GM21423 (cell line): ENCODE data around the gene ENG.
"Not testable (repeated sequence)": the region's sequence is repeated elsewhere in the genome, so short reads cannot be mapped to it uniquely, and the experiment has no call there.

ENCODE experiments used
- ATAC-seq: cut with Tn5 transposase; IDR thresholded peaks from one replicate; pipeline ENCODE4 v1.9.1; 2021; ENCODE audit warnings: mild to moderate bottlenecking, moderate library complexity; ENCODE audit not compliant: unreplicated experiment

Gene ENG

DNA sequence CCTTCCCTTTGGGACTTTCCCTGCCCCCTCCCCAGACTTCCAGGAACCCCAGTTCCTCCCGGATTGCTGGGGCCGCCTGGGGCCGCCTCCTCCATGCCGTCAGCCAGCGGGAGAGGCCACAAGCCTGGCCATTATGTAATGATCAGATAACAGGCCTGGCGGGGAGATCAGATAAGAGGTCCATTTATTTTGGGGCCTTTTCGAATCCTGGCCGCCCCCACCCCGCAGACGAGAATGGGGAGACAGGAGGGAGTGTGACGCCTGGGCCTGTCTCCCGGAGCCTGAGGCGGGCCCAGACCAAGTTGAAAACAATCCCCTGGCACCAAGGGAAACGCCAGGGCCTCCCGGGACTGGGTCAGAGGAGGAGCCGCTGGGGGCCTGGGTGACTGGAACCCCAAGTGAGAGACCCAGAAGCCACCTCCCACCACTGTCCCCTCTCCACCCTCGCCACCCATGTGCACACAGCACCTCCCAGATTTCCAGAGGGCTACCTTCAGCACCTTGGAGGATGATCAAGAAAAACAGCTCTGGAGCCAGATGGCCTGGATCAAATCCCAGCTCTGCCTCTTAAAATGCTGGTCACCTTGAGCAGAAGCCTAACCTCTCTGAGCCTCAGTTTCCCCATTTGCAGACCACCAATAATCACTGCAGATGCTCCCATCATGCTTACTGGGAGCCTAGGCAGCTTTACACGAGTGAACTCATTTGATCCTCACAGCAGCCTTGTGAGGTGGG, 7.8 kb downstream of the ENG start:
- ATAC-seq, result no peak

DNA sequence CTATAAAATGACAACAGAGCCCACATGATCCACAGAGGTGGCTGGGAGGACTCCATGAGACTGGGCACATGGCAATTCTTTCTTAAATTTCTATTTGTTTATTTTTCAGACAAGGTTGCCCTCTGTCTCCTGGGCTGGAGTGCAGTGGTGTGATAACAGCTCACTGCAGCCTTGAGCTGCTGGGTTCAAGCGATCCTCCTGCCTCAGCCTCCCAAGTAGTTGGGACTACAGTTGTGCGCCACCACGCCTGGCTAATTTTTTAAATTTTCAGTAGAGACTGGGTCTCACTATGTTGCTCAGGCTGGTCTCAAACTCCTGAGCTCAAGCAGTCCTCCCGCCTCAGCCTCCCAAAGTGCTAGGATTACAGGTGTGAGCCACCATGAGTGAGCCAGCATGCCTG, 8.8 kb downstream of the ENG start:
- ATAC-seq, result not testable (repeated sequence)

DNA sequence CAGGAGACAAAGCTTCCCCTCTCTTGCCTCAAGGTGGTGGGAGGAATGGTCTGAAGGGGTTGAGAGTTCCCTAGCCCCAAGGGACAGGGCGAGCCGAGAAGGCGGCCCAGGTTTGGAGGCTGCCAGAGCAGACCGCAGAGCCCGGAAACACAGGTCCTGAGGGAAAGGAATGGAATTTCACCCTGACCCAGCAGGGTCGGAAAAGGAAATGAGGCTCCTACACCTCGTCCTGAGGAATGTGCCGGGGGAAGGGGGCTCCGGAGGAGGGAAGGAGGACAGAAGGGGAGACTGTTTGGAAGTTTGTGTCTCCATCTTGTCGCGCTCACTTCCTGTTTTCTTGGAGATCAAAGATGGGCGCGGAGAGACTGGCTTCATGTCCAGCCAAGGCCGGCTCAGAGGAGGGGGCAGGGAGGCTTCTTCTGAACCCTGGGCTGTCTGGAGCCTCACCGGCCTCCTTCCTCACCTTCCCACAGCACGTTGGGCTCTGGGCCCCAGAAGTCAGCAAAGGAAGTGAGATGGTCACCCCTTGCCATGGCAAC, 9.6 kb downstream of the ENG start:
- ATAC-seq, result no peak

DNA sequence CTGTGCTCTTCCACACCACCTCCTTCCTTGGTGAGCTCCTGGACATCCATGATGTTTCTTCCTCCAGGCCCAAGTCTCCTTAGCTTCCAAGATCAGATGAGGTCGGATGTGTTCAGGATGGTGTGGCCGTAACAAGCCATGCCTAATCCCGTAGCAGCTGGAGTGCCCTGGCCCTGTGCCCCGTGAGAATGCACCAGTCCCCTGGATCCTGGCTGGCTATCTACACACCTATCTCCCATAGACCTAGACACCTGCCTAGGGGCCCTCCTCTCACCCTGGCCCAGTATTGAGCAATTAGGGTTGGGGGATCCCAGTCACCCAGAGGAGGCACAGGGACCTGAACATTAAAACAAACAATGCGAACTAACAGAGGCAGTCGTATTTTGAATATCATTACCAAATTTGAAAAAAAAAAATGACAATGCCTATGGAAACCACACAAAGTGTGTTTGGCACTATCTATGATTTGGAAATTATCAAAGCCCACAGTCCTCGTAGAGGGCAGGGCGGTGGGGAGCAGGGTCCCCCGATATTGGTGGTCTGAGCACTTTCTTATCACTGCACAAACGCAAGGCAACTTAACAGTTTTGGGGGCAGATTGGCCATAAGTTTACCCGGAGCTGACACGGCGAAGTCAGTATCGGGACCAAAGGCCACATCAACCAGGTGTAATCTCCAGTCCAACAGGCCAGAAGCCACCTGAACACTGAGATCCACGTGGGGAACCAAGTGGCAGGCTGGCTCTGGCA, 13.2 kb downstream of the ENG start:
- ATAC-seq, result no peak

DNA sequence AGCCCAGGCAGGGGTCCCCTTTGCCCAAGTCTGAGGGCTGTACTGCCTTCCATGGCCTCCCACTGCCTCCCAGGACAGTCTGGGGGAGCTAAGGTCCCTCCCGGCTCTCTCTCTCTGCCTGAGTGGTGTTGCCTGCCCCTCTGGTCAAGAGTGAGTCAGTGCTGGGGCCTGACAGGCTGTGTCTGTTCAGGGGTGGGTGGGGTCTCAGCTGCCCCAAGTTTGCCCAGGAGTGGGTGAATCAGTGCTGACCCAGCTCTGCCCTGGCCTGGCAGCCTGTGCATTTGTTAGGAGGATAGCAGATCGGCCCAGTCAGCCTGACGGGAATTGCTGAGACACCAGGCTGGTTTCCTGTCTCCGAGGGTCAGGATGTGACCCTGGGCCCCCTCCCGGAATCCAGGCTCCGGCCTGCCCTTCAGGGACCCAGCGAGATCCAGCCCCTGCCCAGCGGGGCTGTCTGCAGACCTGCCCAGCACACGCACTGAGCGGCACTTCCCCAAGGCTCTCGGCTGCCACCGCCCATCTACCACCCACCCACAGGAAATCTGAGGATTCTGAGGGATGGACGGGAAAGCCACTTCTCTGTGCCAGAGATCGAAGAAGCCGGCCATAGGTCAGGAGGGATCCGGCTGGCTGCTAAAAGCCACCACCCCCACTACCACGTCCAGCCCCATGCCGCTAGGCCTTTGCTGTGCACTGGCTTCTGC, 15.9 kb downstream of the ENG start:
- ATAC-seq, result no peak

DNA sequence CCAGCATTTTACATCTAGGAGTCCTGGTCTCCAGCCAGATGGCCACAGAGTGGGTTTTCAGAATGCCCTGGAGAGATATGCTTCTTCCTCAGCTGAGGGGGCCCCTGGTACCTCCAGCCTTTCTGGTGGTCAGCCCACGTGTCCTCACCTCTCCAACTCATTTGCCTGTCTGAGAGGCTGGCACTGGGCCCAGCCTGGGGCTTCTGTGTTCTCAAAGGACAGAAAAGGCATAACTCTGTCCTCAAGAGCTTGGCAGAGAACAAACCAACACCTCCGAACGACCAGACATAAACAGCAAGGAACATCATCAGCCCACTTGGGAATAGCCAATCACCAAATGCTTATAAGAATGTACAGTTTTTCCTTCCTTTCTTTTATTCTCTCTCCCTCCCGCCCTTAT, 17.1 kb downstream of the ENG start:
- no peak for ATAC-seq

DNA sequence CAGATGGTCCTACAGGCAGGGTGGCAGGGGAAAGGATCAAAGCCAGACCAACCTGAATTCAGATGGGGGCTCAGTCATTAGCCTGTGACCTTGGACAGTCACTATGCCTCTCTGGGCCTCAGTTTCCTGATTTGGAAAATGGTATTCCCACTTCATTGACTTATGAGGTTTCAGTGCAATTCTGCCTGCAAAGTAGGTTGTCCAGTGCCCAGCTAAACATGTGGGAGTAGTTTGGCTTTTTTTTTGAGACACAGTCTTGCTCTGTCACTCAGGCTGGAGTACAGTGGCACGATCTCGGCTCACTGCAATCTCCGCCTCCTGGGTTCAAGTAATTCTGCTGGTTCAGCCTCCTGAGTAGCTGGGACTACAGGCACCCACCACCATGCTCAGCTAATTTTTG, 17.9 kb downstream of the ENG start:
- not testable (repeated sequence) for ATAC-seq

DNA sequence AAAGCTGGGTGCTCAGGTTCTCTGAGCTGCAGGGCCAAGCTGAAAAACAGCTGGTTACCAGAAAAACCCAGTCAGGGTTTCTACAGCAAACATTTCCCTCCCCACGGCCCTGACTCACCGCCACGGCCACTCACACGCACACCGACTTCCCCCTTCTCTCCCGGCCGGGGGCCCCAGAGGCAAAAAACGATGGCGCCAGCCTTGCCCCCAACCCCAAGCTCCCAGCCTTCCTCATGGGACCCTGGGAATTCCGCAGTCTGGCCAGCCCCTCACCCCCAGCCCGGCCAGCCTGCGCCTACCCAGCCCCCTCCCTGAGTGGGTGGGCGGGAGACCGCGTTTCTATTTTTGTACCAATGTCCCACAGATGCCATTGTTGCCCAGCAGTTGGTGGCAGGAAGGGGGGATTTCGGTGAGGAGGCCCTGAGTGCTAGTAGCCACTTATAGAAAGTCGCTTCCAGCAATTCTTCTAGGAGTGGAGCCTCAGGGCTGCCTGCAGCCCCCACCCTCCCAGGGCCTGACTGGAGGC, 18.4 kb downstream of the ENG start:
- no peak for ATAC-seq

DNA sequence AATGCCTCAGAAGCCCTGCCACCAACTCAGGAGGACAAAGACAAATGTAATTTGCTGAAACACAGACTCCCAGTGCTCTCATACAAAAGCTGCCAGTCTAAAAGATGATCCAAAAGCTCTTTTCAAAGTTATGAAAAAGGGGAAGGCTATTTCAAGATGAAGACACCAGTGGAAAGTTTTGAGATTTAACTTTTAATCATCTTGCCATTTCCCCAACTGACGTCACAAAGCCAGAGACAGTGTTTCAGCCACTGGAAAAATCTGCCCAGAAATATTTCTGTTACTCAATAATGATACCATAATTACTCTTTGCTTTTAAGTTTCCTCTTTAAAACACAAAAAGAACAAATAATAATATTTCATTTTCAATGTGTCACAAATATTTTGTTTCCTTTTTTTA, 20.9 kb downstream of the ENG start:
- no peak for ATAC-seq

DNA sequence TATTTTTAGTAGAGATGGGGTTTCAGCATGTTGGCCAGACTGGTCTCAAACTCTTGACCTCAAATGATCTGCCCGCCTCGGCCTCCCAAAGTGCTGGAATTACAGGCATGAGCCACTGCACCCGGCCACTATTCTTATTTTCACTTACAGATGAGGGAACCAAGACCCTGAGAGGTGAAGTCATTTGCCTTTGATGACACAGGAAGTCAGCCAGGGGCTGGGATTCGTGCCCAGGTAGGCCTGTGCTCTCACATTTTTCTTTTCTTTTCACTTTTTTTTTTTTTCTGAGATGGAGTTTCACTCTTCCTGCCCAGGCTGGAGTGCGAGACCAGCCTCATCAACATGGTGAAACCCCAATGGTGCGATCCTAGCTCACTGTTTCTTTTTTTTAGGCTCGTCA, 22.2 kb downstream of the ENG start:
- ATAC-seq, result no peak

DNA sequence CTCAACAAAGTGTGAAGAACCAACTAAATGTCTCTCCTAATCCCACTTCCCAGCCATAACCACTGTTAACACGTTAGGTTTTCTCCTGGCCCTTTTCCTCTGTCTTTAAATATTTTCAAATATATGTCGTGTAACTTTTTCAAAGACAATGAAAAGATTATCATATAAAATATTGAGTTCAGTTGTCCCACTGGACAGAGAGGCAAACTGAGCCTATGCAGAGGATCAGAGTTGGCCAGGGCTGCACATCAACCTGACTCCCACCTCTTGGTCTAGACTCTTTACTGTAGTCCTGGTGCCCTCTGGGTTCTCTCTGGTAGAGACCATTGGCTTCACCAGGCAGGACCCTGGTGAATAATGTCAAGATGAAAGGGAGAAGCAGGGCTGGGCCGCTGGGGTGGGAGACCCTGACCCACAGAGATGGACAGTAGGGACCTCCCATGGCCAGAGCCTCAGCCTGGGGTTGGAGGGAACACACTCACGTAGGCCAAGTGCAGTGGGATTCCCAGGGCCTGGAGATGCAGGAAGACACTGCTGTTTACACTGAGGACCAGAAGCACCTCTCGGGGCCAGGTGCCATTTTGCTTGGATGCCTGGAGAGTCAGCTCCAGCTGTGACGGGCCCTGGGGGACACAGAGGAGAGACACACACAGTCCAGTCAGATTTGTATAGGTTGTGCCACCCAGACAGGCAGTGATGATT, 25.1 kb downstream of the ENG start:
- ATAC-seq, result no peak

DNA sequence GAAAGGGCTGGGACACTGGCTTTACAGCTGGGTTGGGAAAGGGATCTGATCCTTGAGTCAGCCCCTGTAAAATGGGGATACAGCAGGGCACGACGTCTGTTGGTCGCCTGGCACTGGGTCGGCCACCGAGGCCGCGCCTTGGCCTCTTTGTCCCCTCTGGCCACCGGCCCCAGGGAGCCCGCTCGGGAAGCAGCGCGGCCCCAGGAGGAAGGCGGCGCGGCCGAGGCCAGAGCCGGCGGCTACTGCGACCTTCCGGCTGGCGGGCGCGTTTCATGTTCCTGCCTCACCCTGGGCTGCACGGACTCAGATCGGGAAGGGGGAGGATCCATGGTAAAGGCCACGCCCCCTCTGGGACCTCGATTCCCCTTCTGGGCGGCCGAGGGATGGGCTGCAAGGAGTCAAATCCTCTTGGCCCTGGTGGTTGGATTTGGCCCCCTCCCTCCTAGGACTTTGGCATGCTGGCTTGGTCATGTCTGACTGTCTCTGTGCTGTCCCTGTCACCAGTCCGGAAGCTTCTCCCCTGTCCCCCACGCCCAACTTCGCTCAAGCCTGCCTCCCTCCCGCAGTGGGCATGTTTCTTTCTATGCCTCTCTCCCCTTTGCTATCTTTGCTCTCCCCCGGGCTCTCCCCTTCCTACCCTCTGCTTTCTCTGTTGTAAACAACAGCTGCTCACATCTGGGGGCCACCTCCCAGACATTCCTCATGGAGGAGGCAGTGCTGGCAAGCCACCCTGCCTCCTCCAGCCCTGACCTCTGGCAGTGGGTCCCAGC, 26.0 kb downstream of the ENG start:
- no peak for ATAC-seq

DNA sequence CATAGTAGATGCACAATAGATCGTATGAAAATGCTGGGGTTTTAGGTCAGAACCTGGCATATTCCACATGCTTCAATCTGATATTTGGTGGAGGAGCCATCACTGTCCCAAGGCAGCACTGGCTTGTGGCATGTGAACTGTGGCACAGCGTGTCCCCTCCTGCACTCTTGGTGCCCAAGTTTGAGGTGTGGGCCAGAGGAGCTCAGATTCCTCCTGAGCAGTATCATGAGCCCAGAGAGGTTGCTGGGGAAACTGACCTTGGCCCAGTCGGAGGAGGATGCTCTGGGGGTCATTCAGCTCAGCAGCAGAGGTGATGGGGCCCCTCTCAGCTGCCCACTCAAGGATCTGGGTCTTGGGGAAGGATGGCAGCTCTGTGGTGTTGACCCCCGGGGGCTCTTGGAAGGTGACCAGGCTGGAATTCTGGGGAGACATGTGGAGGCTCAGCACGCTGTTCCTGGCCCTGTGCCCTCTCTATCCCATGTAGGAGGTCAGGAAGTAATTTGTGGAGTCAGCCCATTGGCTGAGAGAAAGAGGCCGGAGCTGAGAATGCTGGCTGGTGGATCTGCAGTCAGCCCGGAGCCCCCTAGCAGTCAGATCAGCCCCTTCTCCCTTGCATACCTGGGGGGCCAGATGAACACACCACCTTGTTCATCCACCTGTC, 28.1 kb downstream of the ENG start:
- no peak for ATAC-seq

DNA sequence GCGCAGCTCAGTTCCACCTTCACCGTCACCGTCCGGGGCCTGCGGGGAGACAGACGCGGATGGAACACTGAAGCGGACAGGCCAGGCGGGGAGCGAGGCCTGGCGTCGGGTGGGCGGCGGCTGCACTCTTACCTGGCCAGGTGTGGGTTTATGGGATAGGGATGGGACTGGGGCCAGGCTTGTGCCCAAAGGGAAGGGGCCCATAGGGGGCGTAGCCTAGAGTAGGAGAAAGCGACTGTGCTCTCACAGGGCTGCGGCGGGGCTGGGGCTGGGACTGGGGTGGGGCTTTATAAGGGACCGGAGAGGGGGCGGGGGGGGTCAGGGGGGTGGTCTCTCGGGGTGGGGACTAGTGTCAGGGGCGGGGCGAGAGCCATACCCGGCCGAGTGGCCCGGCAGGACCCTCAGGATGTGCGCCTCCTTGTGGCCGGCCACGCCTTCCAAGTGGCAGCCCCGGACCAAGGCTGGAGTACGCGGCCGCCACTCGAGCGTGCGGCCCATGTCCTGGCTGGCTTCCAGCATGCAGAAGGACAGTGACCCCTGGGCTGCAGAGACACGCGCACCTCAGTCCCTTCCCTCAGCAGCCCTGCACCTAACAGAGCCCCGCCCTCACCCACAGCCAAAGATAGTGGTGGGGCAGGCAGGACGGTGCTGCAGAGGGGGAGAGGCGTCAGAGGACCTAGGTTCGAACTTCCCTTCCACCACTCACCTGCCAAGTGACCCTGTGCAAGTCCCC, 29.0 kb downstream of the ENG start:
- no peak for ATAC-seq

DNA sequence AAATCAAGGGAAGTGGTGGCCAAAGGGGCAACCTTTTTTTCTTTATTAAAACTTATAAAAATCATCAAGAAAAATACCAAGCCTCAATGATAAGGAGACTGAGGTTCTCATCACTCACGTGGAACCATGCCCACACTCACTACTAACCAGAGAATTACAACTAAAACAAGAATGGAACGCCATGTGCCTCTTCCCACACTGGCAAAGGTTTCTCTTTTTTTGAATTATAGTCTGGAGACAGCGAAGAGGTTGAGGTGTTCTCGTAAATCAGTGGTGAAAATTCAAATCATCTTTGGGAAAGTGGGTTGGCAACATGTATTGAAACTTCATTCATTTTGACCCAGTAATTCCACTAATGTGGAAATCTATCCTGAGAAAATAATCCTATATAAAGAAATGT, 32.4 kb downstream of the ENG start:
- no peak for ATAC-seq

DNA sequence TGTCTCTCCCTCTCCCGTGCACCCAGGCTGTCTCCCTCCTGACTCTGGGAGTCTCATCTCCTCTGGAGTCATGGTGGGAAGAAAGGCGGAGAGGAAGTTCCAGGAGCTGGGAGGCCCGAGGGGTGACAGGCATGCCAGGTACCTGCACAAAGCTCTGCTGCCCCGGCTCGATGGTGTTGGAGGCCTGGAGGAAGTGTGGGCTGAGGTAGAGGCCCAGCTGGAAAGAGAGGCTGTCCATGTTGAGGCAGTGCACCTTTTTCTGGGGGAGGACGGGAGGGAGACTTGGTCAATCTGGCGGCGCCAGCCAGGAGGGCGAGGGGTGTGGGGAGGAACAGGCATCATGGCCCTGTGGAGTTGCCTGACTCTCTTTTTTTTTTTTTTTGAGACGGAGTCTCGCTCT, 35.9 kb downstream of the ENG start:
- ATAC-seq, result no peak

DNA sequence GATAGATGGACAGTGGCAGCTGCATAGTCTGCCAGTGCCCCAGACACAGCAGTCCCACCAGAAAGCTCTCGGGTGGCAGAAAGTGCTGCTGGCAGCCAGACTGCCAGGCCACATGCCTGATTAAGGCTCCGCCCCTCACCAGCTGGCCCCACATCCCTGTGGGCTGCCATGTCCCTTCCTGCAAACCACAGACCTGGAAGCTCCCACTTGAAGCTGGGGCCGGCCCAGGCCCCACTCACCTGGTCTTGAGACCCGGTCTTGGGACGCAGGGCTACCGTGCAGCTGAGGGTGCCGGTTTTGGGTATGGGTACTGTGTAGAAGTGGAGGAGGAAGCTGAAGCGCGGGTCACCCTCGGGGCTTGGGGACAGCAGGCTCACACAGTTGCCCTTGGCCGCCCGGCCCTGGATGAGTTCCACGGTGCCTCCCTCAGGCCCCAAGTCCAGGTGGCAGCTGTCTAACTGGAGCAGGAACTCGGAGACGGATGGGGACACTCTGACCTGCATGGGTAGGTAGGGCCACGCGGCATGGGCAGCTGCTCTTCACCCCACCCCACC, 36.5 kb downstream of the ENG start:
- no peak for ATAC-seq

DNA sequence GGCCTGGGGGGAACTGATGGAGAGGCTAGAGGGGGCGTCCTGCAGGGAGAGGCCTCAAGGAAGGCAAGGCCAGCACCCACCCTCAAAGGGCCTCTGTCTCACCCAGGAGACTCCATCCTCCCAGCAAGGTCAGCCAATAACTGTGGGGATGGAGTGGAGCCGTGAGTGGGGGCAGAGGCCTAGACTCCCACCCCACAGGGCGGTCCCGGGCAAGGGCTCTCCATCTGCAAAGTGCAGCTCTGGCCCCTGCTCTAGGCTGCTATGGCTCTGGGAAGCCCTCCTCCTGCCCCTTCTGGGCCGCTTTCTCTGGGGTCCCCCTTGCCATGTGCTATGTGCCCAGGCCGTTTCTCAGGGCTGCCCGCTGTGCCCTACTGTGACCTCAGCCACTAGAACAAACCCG, 37.7 kb downstream of the ENG start:
- no peak for ATAC-seq

DNA sequence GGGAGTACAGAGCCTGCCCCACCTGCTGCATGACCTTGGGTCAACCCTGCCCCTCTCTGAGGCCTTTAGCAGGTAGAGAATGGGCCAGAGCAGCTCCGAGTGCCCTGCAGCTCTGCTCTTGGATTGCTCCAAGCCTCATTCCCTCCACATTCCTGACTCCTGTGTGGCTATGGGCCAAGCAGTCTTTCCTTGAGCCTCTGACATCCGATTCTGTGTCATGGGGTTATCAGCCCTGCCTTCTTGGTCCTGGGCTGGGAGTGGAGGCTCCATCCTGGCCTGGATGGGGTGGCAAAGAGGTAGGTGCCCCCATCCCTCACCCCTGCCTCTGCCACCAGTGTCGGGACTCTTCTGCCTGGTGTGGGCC, 38.1 kb downstream of the ENG start:
- ATAC-seq, result no peak
